ENCODE data around the gene DDR2.

DDR2 gene

DNA sequence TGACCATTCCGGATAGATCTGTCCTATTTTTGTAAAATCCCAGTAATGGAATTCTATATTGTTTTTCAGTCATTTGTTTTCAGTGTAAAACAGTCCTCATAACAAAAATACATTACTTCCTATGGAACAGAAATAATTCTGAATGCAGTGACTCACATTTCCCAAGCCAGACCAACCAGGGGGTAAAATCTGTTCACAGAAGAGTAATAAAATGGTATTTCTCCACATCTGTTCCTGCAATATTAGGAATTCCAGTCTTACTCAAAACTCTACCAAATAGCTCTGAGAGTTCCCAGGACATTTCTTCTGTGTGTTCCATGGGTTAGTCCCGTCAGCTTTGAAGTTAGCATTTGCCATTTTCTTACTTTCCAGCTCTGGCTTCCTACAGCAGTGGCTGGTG is 2.6 kb upstream of the DDR2 start:
- DNase-seq (ENCODE audit: low read depth in 2 of 2) = no peak

DNA sequence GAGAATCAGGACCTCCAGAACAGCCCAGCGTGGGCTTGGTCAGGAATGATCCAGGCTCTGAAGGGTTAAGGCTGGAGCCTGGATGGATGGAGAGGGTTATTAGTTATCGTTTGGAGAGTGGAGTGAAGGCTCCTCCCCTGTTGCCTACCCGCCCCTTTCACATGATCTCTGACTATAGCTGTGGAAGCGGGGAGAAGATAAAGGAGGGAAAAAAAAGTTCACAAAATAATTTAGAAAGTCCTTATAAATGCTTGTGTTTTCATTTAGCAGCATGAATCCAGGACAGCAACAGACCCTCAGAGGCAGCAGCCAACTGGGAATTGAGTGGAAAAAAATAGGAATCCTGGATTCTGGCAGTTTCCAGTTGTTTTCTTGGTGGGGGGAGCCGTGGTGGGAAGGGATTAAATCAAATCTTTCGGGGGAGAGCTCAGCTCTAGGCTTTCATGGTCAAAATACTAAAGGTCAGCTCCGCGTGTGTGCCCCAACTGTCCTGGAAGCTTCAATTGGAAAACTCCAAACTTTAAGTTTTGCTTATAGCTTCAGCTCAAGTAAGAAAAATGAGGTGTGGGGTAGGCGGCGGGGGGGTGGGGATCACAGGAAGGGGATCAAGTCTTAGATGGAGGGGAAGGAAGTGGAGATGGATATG is 595 bp upstream of the DDR2 start:
- no peak for DNase-seq (ENCODE audit: low read depth in 2 of 2)

DNA sequence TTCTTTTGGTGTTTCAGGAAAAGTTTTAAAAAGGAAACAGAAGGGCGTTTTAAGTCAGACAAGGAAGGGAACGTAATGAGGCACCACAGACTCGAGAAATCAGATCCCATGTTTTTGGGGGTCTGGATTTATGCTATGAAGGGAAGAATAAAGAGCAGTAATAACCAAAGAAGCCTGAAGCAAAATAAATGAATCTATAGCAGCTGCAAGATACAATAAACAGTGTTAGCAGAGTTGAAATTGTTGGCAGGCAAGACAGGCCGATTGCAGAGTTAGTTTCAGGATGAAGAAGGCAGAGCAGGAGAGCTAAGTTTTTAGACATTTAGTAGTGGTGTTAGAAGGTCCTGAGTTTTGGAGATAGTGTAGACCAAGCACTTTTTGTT is 425 bp downstream of the DDR2 start:
- DNase-seq (ENCODE audit: low read depth in 2 of 2) = no peak

DNA sequence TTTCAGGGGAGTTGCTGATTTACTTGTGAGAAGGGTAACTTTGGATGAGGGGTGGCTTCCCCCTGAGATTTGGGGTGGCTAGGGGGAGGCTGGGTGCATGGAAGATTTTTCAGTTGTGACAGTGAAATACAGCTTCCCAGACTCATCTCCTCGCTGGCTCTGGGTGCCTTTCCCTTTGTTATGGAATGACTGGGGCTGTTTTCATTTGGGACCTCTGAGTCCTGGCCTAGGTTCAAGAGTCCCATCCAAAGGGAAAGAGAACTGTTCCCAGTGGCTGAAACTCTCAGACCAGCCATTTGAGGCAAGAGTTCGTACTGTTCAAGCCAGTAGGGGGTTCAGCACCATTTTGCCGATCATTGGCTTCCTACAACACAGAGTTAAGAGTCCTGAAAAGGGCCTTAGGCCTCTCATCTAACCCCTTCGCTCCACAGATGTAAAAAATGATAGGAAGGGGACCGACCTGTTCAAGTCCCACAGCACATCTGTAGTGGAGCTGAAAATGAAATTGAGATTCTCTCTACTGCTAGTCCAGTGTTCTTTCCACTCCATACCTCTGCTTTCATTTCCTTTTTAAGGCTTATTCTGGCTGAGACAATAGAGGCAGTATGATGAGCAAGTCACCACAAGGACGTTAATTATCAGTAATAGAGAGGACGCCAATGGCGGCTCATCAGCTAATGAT is 958 bp downstream of the DDR2 start:
- no peak for DNase-seq (ENCODE audit: low read depth in 2 of 2)

DNA sequence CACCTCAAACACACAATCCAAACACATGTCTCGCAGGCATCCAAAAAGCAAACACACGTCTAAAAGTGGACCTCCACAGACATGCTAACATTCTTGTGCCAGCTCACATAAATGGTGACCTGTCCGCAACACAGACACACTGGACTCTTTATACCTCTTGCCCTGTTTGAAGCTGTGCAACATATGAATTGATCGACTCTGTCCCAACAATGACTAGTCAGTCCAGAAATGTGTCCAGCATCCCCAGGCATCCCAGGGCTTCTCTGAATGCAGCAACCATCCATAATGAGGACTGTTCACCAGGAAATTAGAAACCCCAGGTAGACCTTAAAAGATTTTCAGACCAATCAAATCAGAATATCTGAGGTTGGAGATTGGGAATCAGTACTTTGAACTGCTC is 3.2 kb downstream of the DDR2 start:
- DNase-seq (ENCODE audit: low read depth in 2 of 2) = no peak

DNA sequence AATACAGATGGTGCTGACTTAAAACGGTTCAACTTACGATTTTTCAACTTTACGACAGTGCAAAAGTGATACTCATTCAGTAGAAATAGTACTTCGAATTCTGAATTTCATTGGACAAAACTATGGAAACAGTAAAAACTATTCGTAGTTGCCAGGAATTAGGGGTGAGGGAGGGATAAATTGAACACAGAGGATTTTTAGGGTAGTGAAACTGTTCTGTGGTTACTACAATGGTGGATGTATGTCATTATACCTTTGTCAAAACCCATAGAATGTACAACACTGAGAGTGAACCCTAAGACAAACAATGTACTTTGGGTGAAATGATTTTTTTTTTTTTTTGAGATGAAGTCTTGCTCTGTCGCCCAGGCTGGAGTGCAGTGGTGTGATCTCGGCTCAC is 7.5 kb downstream of the DDR2 start:
- DNase-seq (ENCODE audit: low read depth in 2 of 2) = no peak

DNA sequence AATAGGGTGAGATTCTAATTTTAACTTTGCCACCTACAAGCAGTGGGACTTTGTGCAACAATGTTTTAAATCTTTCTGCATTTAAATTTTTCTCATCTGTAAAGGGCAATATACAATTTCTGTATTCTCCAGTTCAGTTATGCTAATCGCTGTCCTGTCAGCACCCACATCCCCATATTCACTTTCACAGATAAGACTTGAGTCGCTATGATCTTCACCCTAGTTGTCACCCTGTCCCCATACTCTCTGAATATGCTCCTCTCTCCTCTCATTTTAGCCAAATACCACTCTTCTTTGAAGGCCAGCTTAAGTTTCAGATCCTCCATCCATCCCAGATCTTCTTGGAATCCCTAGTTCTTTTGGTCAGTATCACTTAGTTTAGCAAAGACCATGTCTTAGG is 8.8 kb downstream of the DDR2 start:
- DNase-seq (ENCODE audit: low read depth in 2 of 2) = no peak

DNA sequence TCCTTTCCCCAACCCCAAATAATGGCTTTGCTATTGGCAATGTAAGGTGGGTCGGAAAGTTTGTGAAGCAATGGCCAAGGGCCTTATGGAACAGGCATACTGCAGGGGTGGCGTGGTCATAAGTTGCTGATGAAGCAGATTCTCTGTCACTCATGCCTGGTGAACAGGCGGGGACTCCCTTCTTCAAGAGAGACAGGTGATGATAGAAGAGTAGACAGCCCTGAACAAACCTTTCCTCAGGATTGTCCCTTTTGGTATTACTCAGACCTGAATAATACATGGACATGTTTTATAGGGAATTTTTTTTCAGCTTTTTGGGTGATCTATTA is 12.7 kb downstream of the DDR2 start:
- DNase-seq (ENCODE audit: low read depth in 2 of 2) = no peak

DNA sequence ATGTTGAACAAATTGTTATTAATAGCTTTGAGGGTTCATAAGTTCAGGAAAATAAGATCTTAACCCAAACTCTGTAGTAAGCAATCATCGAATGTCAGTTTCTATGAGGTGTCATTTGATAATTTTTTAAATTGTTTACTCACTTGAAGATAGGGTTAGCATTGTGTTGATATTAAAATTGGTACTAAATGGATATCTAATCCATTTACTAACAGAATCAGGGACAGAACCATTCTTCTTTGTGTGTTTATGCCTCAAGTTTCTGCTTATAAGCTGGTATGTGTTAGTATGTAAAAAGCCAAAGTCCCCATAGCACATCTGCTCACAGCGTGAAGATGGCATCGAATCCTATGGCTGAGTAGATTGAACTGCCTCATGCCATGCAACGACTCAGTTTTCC is 13.4 kb downstream of the DDR2 start:
- no peak for DNase-seq (ENCODE audit: low read depth in 2 of 2)

DNA sequence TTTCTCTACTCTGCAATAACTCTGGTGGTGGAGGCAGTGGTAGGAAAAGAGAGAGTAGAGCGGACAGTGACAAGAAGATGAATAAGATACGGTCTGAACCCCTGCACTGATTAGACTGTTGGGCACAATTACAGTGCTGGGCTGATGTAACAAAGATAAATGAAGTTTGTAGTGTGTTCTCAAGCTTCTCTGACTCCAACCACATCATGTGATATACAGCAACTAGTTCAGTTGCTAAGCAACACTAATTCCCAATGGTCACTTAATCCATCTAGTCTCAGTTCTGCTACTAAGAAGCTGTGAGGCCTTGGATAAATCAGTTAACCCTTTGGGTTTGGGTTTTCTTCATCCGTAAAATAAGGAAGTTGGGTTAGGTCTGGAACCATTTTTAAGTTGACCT is 17.3 kb downstream of the DDR2 start:
- no peak for DNase-seq (ENCODE audit: low read depth in 2 of 2)

DNA sequence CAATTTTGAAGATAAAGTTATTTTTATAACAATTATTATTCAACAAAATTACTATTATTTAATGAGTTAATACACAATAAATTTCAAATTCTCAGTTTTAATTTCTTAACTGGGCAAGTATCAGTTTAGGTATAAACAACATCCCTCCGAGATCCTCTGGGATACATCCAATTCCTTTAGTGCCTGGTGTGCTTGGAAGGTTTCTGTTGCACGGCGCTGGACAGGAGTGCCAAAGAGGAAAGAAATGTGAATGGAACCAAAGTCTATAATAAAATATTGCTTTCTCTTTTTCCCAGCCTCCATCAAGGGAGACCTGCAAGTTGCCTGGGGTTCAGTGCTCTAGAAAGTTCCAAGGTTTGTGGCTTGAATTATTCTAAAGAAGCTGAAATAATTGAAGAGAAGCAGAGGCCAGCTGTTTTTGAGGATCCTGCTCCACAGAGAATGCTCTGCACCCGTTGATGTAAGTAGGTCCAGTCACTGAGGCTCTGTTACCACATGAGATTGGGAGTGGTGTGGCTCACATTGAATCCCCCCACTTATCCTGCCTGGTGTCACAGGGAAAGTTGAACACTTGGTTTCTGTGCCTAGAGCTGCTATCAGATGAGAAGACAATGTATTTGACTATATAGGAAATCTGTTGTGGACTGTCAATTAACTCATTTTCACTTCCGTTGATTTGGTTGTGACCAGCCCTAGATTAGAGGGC is 22.8 kb downstream of the DDR2 start:
- no peak for DNase-seq (ENCODE audit: low read depth in 2 of 2)

DNA sequence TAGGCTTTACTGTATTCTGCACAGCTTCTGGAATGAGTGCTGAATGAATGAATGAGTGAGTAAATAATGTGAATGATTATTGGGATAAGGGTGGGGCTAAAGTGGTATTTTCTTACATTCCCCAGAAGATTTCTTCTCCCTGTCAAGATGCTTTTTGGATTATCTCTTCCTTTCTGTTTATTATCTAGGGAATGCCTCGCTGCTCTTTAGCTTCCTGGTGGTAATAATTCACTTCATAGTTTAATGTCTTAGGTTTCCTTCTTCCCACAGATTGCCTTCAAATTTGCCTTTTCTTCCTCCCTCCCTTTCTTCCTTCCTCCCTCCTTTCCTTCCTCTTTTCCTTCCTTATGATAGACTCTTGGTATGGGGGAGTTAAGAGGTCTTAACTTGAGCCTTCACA is 24.0 kb downstream of the DDR2 start:
- DNase-seq (ENCODE audit: low read depth in 2 of 2) = no peak

DNA sequence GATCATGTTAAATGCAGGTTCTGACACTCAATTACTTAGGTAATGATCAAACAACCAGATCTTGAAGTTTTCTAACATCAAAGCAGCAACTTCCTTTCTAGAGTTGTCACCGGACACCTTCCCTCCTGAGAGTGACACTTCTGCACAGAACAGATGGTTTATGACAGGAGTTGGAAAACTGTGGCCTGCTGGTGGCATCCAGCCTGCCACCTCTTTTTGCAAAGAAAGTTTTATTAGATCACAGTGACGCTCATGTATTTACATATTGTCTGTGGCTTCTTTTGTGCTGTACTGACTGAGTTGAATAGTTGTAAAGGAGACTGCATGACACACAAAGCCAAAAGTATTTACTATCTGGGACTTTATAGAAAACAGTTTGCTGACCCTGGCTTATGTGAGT is 28.3 kb downstream of the DDR2 start:
- no peak for DNase-seq (ENCODE audit: low read depth in 2 of 2)

DNA sequence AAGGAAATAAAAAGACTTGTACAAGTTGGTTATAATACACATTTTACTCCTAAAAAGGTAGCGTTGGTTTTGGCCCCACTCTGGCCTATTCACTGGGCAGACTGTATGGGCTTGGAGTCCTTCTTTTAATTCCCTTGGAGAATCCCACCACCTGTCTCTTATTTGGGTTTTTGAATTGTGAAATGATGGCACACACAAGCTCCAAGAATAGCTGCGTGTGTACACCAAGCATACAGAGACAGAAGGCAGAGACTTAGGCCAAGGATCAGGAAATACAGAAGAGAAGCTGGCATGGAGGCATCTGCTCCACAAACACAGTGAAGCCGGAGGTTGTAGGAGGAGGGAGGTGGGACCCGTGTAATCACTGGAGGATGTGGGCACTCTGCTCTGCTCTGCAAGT is 29.1 kb downstream of the DDR2 start:
- no peak for DNase-seq (ENCODE audit: low read depth in 2 of 2)

DNA sequence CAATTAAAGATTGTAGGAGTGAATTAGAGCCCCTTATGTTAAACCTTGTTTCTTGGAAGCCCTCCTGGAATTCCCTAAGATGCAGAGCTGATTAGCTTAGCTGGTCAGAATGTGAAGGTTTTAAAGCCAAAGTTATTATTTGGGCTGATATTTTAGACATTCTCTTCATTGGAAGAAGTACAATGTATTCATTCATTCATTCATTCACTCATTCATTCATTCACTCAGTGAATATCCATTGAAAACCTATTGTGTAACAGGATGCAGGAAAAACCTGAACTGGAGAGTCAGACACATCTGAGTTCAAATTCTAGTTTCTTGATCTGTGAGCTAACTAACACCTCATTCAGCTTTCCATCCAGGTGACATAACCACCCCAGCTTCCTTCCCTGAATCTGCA is 29.7 kb downstream of the DDR2 start:
- DNase-seq (ENCODE audit: low read depth in 2 of 2) = no peak

DNA sequence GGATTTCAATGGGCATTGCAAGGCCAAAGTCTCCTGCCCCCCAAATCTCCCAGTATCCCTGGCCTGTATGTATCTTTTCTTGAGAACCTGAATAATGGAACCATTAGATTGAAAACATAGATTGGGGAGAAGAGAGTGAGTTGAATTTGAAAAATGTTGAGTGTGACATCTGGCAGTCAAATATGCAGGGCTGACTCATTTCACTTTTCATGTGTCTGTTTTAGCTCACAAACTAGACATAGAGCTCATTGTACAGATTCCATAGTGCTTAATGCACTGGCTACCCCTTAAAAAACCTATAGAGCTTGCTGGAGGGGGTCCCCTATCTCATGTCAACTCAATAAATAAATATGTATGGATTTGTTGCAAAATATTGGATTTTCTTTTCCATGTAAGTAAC is 30.8 kb downstream of the DDR2 start:
- DNase-seq (ENCODE audit: low read depth in 2 of 2) = no peak

DNA sequence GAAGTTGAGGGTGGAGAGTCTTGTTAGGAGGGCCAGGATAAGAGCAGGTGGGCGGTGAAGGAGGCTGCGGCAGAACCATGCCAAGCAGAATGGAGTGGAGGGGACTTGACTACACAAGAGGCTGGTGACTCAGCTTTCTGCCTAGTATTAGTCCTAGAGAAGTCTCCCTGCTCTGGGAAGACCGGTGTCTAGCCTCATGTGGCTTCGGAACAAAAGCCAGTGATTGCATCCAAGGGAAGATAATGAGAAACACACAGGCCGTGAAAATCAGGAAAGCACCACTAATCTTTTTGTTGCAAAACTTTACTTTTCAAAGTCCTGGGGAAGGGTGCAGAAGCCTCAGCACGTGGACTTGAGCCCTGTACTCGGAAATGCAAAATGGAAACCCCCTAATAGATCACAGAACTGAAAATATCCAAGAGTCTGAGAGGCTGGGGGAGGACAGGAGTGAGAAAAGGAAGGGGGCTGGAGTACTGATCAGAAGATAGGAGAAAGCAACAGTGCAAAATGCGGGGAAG is 31.4 kb downstream of the DDR2 start:
- DNase-seq (ENCODE audit: low read depth in 2 of 2) = no peak

DNA sequence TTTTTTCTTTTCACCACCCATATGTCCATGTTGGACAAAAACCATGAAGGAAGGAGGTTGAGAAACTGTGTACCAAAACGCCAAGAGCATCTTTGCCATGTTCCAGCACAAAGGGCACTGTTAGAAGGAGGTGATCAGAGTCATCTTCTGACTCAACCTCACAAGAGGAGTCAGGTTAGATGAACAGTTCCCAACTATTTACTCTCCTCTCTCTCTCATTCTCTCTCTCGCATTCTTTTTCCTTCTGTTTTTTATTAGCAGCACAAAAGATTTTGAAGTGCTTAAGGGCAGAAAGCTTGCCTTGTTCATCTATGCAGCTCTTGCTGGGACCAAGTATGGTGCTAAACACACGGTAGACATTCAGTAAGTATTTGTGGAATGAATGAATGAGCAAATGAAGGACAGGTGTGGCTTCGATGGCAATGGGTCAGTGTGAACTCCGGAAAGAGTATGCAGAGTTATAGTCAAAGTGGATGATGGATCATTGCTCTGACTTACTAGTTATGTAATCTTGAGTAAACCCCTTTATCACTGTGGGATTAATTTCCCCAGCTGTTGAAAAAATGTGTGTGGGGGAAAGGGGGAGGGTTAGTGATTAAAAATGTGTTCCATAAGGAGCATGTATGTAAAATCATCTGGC is 33.9 kb downstream of the DDR2 start:
- no peak for DNase-seq (ENCODE audit: low read depth in 2 of 2)

DNA sequence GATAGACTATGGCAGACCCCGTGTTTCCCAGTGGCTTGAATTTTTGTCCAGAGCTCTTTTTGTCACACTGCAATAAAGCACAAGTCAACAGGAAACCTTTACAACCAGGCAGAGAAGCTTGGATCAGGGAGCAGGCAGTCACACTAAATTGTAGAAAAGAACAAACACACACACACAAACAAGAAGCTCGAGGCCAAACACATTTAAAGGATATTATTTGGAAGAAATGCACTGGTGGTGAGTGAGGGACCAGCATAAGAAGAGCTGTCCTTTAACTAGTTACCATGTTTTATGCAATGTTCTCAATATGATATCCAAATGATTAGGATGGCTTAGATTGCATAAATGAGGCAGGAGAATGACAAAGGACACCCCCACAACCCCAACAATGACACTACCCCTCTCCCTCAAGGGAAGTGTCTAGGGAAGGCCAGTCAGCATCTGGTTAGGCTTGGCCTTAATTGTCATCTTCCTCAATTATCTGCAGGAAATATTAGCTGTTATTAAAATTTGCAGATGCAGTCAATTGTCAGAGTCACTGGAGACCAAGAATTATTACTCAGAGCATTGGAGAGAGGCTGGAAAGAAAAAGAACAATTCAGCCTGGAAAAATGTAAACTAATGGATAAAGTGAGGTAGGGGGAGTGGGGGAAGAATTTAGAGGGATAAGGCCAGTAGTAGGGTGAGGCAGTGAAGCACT is 35.3 kb downstream of the DDR2 start:
- no peak for DNase-seq (ENCODE audit: low read depth in 2 of 2)

DNA sequence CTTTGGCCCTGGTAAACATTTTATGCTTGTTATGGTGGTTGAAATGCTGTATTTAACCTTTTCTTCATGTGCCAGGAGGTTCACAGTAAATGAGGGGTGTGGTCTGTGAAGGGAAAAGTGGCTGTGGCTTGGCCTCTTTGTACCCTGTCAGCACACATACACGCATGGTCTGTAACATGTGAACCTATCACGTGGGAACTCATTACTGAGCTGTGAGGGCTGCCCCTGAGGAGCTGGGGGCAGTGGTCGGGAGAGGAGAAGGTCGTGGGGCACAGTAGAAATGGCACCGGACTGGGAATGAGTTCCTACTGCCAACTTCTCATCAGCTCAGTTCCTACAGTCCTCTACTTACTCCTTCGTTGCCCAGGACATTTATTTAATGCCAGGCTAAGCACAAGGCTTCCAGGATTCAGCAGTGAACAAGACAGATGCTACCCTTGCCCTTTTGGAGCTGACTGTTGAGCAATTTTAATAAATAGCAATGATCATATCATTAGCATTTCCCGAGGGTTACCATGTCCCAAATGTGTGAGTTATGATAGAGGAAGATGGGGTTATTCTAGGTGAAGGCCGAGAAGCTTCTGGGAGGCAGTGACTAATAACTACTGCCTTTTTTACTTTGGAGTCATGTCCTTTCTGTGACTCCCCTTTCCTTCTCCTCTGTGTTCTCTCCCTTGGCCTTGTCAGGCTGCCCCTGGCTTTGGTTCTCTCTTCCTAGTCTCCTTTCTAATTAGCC is 38.8 kb downstream of the DDR2 start:
- DNase-seq (ENCODE audit: low read depth in 2 of 2) = no peak

DNA sequence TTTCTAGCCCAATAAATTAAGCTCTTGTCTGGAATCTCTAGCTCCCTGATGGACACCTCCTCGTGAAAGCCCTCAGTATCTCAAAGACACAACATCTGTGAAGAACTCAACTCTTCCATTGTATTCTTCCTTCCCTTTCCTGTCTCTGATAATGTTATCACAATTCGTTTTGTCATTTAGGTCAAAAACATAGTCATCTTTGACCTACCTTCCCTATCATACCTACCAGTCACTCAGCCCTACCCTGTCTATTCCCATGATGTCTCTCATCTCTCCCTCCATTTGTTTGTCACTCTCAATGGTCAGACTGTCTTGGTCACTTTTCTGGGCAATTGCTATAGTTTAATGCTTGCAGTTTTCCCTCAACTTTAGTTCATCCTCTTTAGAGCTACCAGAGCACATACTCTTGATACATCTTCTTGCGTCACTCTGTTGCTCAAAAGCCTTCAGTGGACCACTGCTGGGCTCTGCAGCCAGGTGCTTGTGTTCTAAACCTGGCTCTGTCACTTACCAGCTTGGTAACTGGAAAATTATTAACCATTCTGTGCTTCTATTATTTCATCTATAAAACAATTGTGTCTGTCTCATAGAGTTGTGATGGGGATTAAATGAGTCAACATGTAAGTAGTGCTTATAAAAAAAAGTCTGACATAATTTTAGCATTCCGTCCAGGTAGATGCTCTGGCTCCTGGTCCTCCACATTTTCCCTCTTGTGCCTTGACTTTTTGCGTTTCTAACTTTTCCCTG is 39.6 kb downstream of the DDR2 start:
- no peak for DNase-seq (ENCODE audit: low read depth in 2 of 2)

All from stimulated activated CD8-positive, alpha-beta memory T cell treated with anti-CD3 and anti-CD28 coated beads, Interleukin-7, amount 100 ng/mL, for 4 hours (primary cell).